Measurements from ENCODE around the gene JAZF1. TPM values are rescaled to one million over a fixed set of nuclear protein-coding genes. Genes with fewer than 3 reads are reported as not detected.

Gene JAZF1
- total RNA-seq, 1 experiment from 2014 or later, result 0.95 TPM

DNA sequence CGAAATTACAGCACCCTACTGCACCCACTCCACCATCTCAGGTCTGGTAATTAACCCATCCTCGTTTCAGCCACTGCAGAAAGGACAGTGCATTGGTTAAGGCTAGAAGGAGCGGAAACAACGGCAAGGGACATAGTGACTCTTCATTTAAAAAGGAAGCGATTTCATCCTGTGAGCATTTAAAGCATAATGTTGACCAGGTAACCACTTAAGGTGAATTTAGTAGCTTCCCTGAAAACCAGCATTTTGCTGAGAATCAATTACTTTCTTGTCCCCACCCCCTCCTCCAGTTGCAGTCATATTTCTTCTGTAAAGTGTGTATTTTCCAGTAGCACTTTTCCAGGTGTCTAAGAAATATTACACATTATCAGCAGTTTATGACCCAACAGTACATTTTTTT is 821 bp upstream of the JAZF1 start:
- Histone ChIP-seq H3K36me3 (ENCODE audit: control insufficient read depth, insufficient read depth, low read length) (no peaks in the 10 kb centered on the region), H3K4me3 (ENCODE audit: low read depth, low read length) (no peak overlapping the region), H3K9me3 (no peaks in the 10 kb centered on the region; the same call in 1 of the 2 replicates), H3K4me1 (0 out of 2 replicates have a peak, but pooled peaks cover 3% of the 10 kb centered on the region), H3K27me3 (replicated peaks; ENCODE audit: control insufficient read depth, insufficient read depth, low read length) (no peaks in the 10 kb centered on the region)
- intact Hi-C loops (cut with micrococcal nuclease; ENCODE audit: unreplicated experiment), result no loop called here
- Mint-ChIP-seq H3K36me3 (ENCODE audit: insufficient read depth, unreplicated experiment) (no peaks in the 10 kb centered on the region), H3K4me3 (ENCODE audit: unreplicated experiment) (peak overlapping the region; percentile 83), H3K4me1 (ENCODE audit: low read depth, unreplicated experiment) (no peaks in the 10 kb centered on the region), H3K27ac (ENCODE audit: unreplicated experiment) (no peak overlapping the region), H3K9me3 (ENCODE audit: unreplicated experiment) (no peaks in the 10 kb centered on the region), H3K27me3 (ENCODE audit: insufficient read depth, unreplicated experiment) (peaks cover 30% of the 10 kb centered on the region)
- TF ChIP-seq, protein P1, sequence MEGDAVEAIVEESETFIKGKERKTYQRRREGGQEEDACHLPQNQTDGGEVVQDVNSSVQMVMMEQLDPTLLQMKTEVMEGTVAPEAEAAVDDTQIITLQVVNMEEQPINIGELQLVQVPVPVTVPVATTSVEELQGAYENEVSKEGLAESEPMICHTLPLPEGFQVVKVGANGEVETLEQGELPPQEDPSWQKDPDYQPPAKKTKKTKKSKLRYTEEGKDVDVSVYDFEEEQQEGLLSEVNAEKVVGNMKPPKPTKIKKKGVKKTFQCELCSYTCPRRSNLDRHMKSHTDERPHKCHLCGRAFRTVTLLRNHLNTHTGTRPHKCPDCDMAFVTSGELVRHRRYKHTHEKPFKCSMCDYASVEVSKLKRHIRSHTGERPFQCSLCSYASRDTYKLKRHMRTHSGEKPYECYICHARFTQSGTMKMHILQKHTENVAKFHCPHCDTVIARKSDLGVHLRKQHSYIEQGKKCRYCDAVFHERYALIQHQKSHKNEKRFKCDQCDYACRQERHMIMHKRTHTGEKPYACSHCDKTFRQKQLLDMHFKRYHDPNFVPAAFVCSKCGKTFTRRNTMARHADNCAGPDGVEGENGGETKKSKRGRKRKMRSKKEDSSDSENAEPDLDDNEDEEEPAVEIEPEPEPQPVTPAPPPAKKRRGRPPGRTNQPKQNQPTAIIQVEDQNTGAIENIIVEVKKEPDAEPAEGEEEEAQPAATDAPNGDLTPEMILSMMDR (IDR thresholded peaks at IDR 0.05; ENCODE audit: insufficient read depth in 1 of 2, low read depth in 1 of 2, low read length in 1 of 2, severe bottlenecking in 1 of 2, unreplicated experiment in 1 of 2), result no peak
- no peak for DNase-seq
- POLR2A ChIA-PET, result no interaction called here
- no TSS peak for BruUV-seq (replicated peaks)
- CTCF ChIA-PET, result no interaction called here

DNA sequence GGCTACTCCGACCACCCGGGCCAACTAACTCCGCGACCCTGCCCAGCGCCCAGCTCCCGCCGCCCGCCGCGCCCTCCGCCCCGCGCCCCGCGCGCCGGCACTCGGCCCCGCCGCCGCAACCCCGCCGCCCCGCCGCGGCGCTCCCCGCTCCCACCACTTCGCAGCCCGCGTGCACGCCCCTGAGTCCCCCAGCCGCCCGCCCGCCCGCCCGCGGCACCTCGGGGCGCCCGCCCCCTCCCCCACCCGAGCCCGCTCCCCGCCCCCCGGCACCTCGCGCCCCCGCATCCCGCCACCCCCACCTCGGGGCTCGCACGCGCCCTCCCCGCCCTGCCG is 598 bp downstream of the JAZF1 start:
- H3K9me3 Mint-ChIP-seq (ENCODE audit: unreplicated experiment), result no peaks in the 10 kb centered on the region
- H3K36me3 Mint-ChIP-seq (ENCODE audit: insufficient read depth, unreplicated experiment), result no peaks in the 10 kb centered on the region
- Histone ChIP-seq H3K4me3 (ENCODE audit: low read depth, low read length) (peak overlapping the region; percentile 53), H3K9me3 (no peaks in the 10 kb centered on the region; the same call in 1 of the 2 replicates), H3K4me1 (0 out of 2 replicates have a peak, but pooled peaks cover 3% of the 10 kb centered on the region), H3K36me3 (ENCODE audit: control insufficient read depth, insufficient read depth, low read length) (no peaks in the 10 kb centered on the region), H3K27me3 (replicated peaks; ENCODE audit: control insufficient read depth, insufficient read depth, low read length) (no peaks in the 10 kb centered on the region; the same call in 1 of the 2 replicates)
- TF ChIP-seq, protein P1 (IDR thresholded peaks at IDR 0.05; ENCODE audit: insufficient read depth in 1 of 2, low read depth in 1 of 2, low read length in 1 of 2, severe bottlenecking in 1 of 2, unreplicated experiment in 1 of 2), result no peak
- intact Hi-C loops (cut with micrococcal nuclease; ENCODE audit: unreplicated experiment), result no loop called here
- no peak for DNase-seq
- peak overlapping the region; percentile 83 for H3K4me3 Mint-ChIP-seq (ENCODE audit: unreplicated experiment)
- ChIA-PET CTCF (no interaction called here), POLR2A (no interaction called here)
- BruUV-seq (replicated peaks), result no TSS peak
- no peak overlapping the region for H3K27ac Mint-ChIP-seq (ENCODE audit: unreplicated experiment)
- peaks cover 24% of the 10 kb centered on the region for H3K27me3 Mint-ChIP-seq (ENCODE audit: insufficient read depth, unreplicated experiment)
- H3K4me1 Mint-ChIP-seq (ENCODE audit: low read depth, unreplicated experiment), result no peaks in the 10 kb centered on the region

- H3K36me3 Mint-ChIP-seq (ENCODE audit: insufficient read depth, unreplicated experiment), result no peaks in the 10 kb centered on the region
- H3K27me3 Mint-ChIP-seq (ENCODE audit: insufficient read depth, unreplicated experiment), result peaks cover 22% of the 10 kb centered on the region
- Histone ChIP-seq H3K4me3 (ENCODE audit: low read depth, low read length) (peak overlapping the region; percentile 53), H3K36me3 (ENCODE audit: control insufficient read depth, insufficient read depth, low read length) (no peaks in the 10 kb centered on the region), H3K4me1 (0 out of 2 replicates have a peak, but pooled peaks cover 3% of the 10 kb centered on the region), H3K9me3 (no peaks in the 10 kb centered on the region; the same call in 1 of the 2 replicates), H3K27me3 (replicated peaks; ENCODE audit: control insufficient read depth, insufficient read depth, low read length) (no peaks in the 10 kb centered on the region; the same call in 1 of the 2 replicates)
- ChIA-PET POLR2A (no interaction called here), CTCF (no interaction called here)
- peak in 1 of 2 experiments; percentile 55 for DNase-seq
- H3K27ac Mint-ChIP-seq (ENCODE audit: unreplicated experiment), result no peak overlapping the region
- no peaks in the 10 kb centered on the region for H3K4me1 Mint-ChIP-seq (ENCODE audit: low read depth, unreplicated experiment)
- intact Hi-C loops (cut with micrococcal nuclease; ENCODE audit: unreplicated experiment), result no loop called here
- BruUV-seq (replicated peaks), result no TSS peak
- H3K4me3 Mint-ChIP-seq (ENCODE audit: unreplicated experiment), result peak overlapping the region; percentile 47
- TF ChIP-seq, protein P1 (IDR thresholded peaks at IDR 0.05; ENCODE audit: insufficient read depth in 1 of 2, low read depth in 1 of 2, low read length in 1 of 2, severe bottlenecking in 1 of 2, unreplicated experiment in 1 of 2), result no peak
- H3K9me3 Mint-ChIP-seq (ENCODE audit: unreplicated experiment), result no peaks in the 10 kb centered on the region
Measured at GRCh38 chr7:28179120-28180030, 1.2 kb downstream of the JAZF1 start.
